ENCODE results near the gene FTL. TPM values are rescaled to one million over a fixed set of nuclear protein-coding genes. Genes with fewer than 3 reads are reported as not detected.

FTL gene
- 3,431 and 3,702 TPM in 2 replicates for total RNA-seq

DNA sequence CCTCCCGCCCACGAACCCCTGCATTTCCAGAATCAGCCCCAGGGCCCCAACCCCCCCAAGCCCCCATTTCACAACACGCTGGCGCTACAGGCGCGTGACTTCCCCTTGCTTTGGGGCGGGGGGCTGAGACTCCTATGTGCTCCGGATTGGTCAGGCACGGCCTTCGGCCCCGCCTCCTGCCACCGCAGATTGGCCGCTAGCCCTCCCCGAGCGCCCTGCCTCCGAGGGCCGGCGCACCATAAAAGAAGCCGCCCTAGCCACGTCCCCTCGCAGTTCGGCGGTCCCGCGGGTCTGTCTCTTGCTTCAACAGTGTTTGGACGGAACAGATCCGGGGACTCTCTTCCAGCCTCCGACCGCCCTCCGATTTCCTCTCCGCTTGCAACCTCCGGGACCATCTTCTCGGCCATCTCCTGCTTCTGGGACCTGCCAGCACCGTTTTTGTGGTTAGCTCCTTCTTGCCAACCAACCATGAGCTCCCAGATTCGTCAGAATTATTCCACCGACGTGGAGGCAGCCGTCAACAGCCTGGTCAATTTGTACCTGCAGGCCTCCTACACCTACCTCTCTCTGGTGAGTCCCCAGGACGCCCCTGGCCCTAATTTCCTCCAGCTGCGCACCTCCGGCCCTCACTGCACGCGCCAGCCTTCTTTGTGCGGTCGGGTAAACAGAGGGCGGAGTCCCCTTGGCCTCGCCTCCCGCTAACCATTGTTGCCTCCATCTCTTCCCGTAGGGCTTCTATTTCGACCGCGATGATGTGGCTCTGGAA lies at the start of gene FTL:
Gene FTL (plus strand): TSS at position 270 of the 766 bp plus-strand sequence. CDS start 199 bp downstream, at position 469.

GRCh38 chr19:48933382-48933932 lies 31.7 kb upstream of the FTL start, which contains the start of gene DHDH:
Gene DHDH, plus strand, starts transcription at chr19:48933699. Its CDS starts 23 bp downstream, at chr19:48933722.

DNA sequence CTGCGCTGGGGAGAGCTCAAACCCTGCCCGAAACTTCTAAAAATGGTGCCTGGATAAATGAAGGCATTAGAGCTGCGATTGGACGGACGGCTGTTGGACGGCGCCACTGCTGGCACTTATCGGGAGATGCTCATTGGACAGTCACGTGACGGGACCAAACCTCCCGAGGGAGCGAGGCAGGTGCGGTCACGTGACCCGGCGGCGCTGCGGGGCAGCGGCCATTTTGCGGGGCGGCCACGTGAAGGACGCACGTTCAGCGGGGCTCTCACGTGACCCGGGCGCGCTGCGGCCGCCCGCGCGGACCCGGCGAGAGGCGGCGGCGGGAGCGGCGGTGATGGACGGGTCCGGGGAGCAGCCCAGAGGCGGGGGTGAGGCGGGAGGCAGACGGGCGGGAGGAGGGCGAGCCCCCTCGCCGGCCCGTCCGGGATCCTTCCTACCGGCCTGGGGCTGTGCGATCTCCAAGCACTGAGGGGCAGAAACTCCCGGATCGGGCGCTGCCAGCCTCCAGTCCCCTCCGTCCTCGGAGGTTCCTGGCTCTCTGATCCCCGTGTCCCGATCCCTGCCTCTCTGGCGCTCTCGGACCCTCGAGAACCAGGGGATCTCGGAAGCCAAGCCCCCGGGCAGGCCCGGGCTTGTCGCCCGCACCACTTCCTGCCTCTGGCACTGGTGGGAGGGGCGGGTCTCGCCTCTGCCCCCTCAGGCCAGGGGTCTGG lies 10.4 kb upstream of the FTL start, which contains the start of gene BAX:
Gene BAX (plus strand): TSS at position 281 of the 713 bp plus-strand sequence. CDS start 54 bp downstream, at position 335.

GRCh38 chr19:48993175-48994034 lies 28.3 kb downstream of the FTL start, which contains the start of the genes GYS1 and RUVBL2:
Gene GYS1, minus strand, starts transcription at chr19:48993309. Its CDS starts 197 bp downstream, at chr19:48993112.
Gene RUVBL2, plus strand, starts transcription at chr19:48993887. Its CDS starts 25 bp downstream, at chr19:48993912.

Other genes with a start within 250 kb of the FTL start
- 0.67 and 1.6 TPM in 2 replicates for gene MAMSTR, start 245.6 kb upstream of the FTL start, total RNA-seq
- gene RASIP1, start 224.7 kb upstream of the FTL start, total RNA-seq: 196 and 205 TPM in 2 replicates
- 0.47 TPM in 1 of 2 replicates, not detected in the other for gene IZUMO1, start 218.4 kb upstream of the FTL start, total RNA-seq
- gene FUT1, start 212.7 kb upstream of the FTL start, total RNA-seq: 5.3 and 6.6 TPM in 2 replicates
- not detected in 2 replicates for gene FGF21, start 209.8 kb upstream of the FTL start, total RNA-seq
- 69.9 and 77.6 TPM in 2 replicates for gene BCAT2, start 154.3 kb upstream of the FTL start, total RNA-seq
- 12.5 and 13.3 TPM in 2 replicates for gene HSD17B14, start 128.8 kb upstream of the FTL start, total RNA-seq
- 0.93 and 0.98 TPM in 2 replicates for gene PLEKHA4, start 96.7 kb upstream of the FTL start, total RNA-seq
- 77.9 and 85.9 TPM in 2 replicates for gene PPP1R15A, start 92.9 kb upstream of the FTL start, total RNA-seq
- gene TULP2, start 66.6 kb upstream of the FTL start, total RNA-seq: not detected in 2 replicates
- gene NUCB1, start 65.0 kb upstream of the FTL start, total RNA-seq: 222 and 225 TPM in 2 replicates
- not detected in 2 replicates for gene DHDH, start 31.6 kb upstream of the FTL start, total RNA-seq
- gene BAX, start 10.4 kb upstream of the FTL start, total RNA-seq: 183 and 190 TPM in 2 replicates
- 34.5 and 35.0 TPM in 2 replicates for gene GYS1, start 28.0 kb downstream of the FTL start, total RNA-seq
- gene RUVBL2, start 28.6 kb downstream of the FTL start, total RNA-seq: 231 and 259 TPM in 2 replicates
- not detected in 2 replicates for gene LHB, start 51.8 kb downstream of the FTL start, total RNA-seq
- not detected in 2 replicates for gene CGB3, start 59.0 kb downstream of the FTL start, total RNA-seq
- not detected in 2 replicates for gene CGB2, start 66.6 kb downstream of the FTL start, total RNA-seq
- gene CGB1, start 71.6 kb downstream of the FTL start, total RNA-seq: not detected in 2 replicates
- gene CGB5, start 78.5 kb downstream of the FTL start, total RNA-seq: not detected in 2 replicates
- gene CGB8, start 83.8 kb downstream of the FTL start, total RNA-seq: not detected in 2 replicates
- 0.53 TPM in 1 of 2 replicates, not detected in the other for gene CGB7, start 92.4 kb downstream of the FTL start, total RNA-seq
- gene NTF4, start 99.5 kb downstream of the FTL start, total RNA-seq: not detected in 2 replicates
- gene KCNA7, start 107.4 kb downstream of the FTL start, total RNA-seq: not detected in 2 replicates
- gene SNRNP70, start 120.1 kb downstream of the FTL start, total RNA-seq: 173 and 204 TPM in 2 replicates
- 4.9 and 5.3 TPM in 2 replicates for gene LIN7B, start 149.1 kb downstream of the FTL start, total RNA-seq
- 2.1 and 3.3 TPM in 2 replicates for gene C19orf73, start 153.8 kb downstream of the FTL start, total RNA-seq
- 3.4 and 3.9 TPM in 2 replicates for gene PPFIA3, start 154.2 kb downstream of the FTL start, total RNA-seq
- not detected in 2 replicates for gene HRC, start 190.1 kb downstream of the FTL start, total RNA-seq
- 19.6 and 25.9 TPM in 2 replicates for gene TRPM4, start 192.5 kb downstream of the FTL start, total RNA-seq